H1 (cell line): ENCODE measurements around the gene ANK2. TPM values are rescaled to one million over a fixed set of nuclear protein-coding genes. Genes with fewer than 3 reads are reported as not detected.

Source experiments
- CTCF ChIA-PET: fragments of 300-600 bp; sonication (Branson Sonifier 250); formaldehyde crosslinking; loops from one replicate; lab custom pipeline; 2021; ENCODE audit not compliant: partially characterized antibody; lab: Charles Lee
- POLR2A ChIA-PET: fragments of 300-600 bp; sonication (Branson Sonifier 250); formaldehyde crosslinking; loops from one replicate; lab custom pipeline; 2021; ENCODE audit warnings: inconsistent platforms; ENCODE audit not compliant: partially characterized antibody; lab: Charles Lee
- DNase-seq, 2 experiments: peaks; one replicate each; pipeline versions ENCODE4 v3.0.0 to v3.0.0-alpha.2; 2010 to 2022; ENCODE audit warnings: low spot score in 2 of 2, low read depth in 1 of 2, mixed read lengths in 1 of 2
- FAIRE-seq: peaks from 2 replicates; lab custom pipeline; 2011; peaks lifted over from hg19 to GRCh38; lab: Jason Lieb, UNC
- H2AFZ ChIP-seq: 2 replicates; pipeline ENCODE4 v1.8.1; 2012; ENCODE audit warnings: low read length, inconsistent platforms
- H2AK5ac ChIP-seq: 2 replicates; pipeline ENCODE4 v1.6.1; 2013; ENCODE audit warnings: low read depth, low read length
- H2BK120ac ChIP-seq: replicated peaks from 2 replicates; pipeline ENCODE3; 2013; ENCODE audit warnings: low read depth, low read length, inconsistent platforms
- H2BK12ac ChIP-seq: 2 replicates; pipeline ENCODE4 v1.6.1; 2013; ENCODE audit warnings: low read depth, low read length
- H2BK15ac ChIP-seq: 2 replicates; pipeline ENCODE4 v1.6.1; 2013; ENCODE audit warnings: low read length
- H2BK20ac ChIP-seq: 2 replicates; pipeline ENCODE4 v1.6.1; 2013; ENCODE audit warnings: low read length
- H2BK5ac ChIP-seq: 2 replicates; pipeline ENCODE4 v1.6.1; 2013; ENCODE audit warnings: low read depth, low read length
- H3K14ac ChIP-seq: 2 replicates; pipeline ENCODE4 v1.6.1; 2013; ENCODE audit warnings: inconsistent platforms; ENCODE audit not compliant: insufficient read length
- H3K18ac ChIP-seq: 2 replicates; pipeline ENCODE4 v1.6.1; 2013; ENCODE audit warnings: low read length; ENCODE audit errors: extremely low read depth
- H3K23ac ChIP-seq: 2 replicates; pipeline ENCODE4 v1.6.1; 2013; ENCODE audit warnings: inconsistent platforms; ENCODE audit not compliant: insufficient read length
- H3K23me2 ChIP-seq: 2 replicates; pipeline ENCODE4 v1.6.1; 2013; ENCODE audit warnings: low read depth, low read length
- H3K27ac ChIP-seq: 2 replicates; pipeline ENCODE4 v1.6.1; 2011; ENCODE audit warnings: low read depth, low read length, inconsistent platforms
- H3K27me3 ChIP-seq, 4 experiments: replicated peaks in 1 of 4; 1 replicate in 1 of 4; 2 replicates in 3 of 4; pipeline versions ENCODE4 v1.6.1 to v1.8.1; 2011 to 2013; ENCODE audit warnings: low read length in 3 of 4, mild to moderate bottlenecking in 3 of 4, inconsistent platforms in 2 of 4, mixed read lengths in 2 of 4, moderate library complexity in 1 of 4; ENCODE audit not compliant: control insufficient read depth in 3 of 4, insufficient read depth in 3 of 4; ENCODE audit errors: extremely low read depth in 1 of 4
- H3K36me3 ChIP-seq, 4 experiments: 2 replicates each; pipeline versions ENCODE4 v1.6.1 to v1.8.1; 2011 to 2013; ENCODE audit warnings: mild to moderate bottlenecking in 4 of 4, low read length in 3 of 4, moderate library complexity in 2 of 4, control low read depth in 1 of 4, inconsistent platforms in 1 of 4; ENCODE audit not compliant: insufficient read depth in 4 of 4, control insufficient read depth in 2 of 4
- H3K4ac ChIP-seq: replicated peaks from 2 replicates; pipeline ENCODE3; 2013; ENCODE audit warnings: low read length, low read depth, mixed read lengths, inconsistent platforms; ENCODE audit not compliant: insufficient read length
- H3K4me1 ChIP-seq, 4 experiments: replicated peaks in 1 of 4; 1 replicate in 1 of 4; 2 replicates in 3 of 4; pipeline versions ENCODE4 v1.6.1 to v1.8.1; 2011 to 2013; ENCODE audit warnings: low read length in 3 of 4, inconsistent platforms in 2 of 4, mixed read lengths in 1 of 4; ENCODE audit not compliant: insufficient read depth in 4 of 4, control insufficient read depth in 3 of 4
- H3K4me2 ChIP-seq, 2 experiments: 2 replicates each; pipeline versions ENCODE4 v1.6.1 to v1.8.1; 2011 to 2013; ENCODE audit warnings: low read depth in 2 of 2, low read length in 2 of 2, control low read depth in 1 of 2, inconsistent platforms in 1 of 2, mild to moderate bottlenecking in 1 of 2; ENCODE audit not compliant: insufficient read depth in 1 of 2
- H3K4me3 ChIP-seq, 4 experiments: fragments of 200-600, 300-600 bp in 1 of 4; sonication (generic), shearing (Covaris generic), sonication (Bioruptor Twin) in 1 of 4; 2 replicates each; pipeline versions ENCODE4 v1.5.1 to v1.8.1; 2011 to 2016; ENCODE audit warnings: low read length in 4 of 4, low read depth in 3 of 4, control low read depth in 2 of 4, inconsistent platforms in 2 of 4, mild to moderate bottlenecking in 2 of 4, mixed read lengths in 1 of 4, moderate library complexity in 1 of 4; ENCODE audit not compliant: insufficient read depth in 2 of 4; ENCODE audit errors: extremely low read depth in 1 of 4
- H3K56ac ChIP-seq: replicated peaks from 2 replicates; pipeline ENCODE3; 2013; ENCODE audit warnings: low read depth, mild to moderate bottlenecking, mixed read lengths, low read length, inconsistent platforms; ENCODE audit not compliant: insufficient read length
- H3K79me1 ChIP-seq: 2 replicates; pipeline ENCODE4 v1.6.1; 2013; ENCODE audit warnings: low read depth, low read length, control low read depth
- H3K79me2 ChIP-seq, 2 experiments: 2 replicates each; pipeline versions ENCODE4 v1.6.1 to v1.8.1; 2012 to 2013; ENCODE audit warnings: low read length in 2 of 2, mild to moderate bottlenecking in 2 of 2, inconsistent platforms in 1 of 2; ENCODE audit not compliant: insufficient read depth in 2 of 2, control insufficient read depth in 1 of 2
- H3K9ac ChIP-seq, 4 experiments: replicated peaks in 1 of 4; 1 replicate in 1 of 4; 2 replicates in 3 of 4; pipeline versions ENCODE4 v1.6.1 to v1.8.1; 2011 to 2013; ENCODE audit warnings: low read depth in 3 of 4, low read length in 3 of 4, control low read depth in 2 of 4, mild to moderate bottlenecking in 2 of 4, moderate library complexity in 2 of 4, inconsistent platforms in 1 of 4; ENCODE audit errors: extremely low read depth in 1 of 4
- H3K9me3 ChIP-seq, 2 experiments: 2 replicates each; pipeline versions ENCODE4 v1.6.1 to v1.8.1; 2012 to 2013; ENCODE audit warnings: mild to moderate bottlenecking in 2 of 2, moderate library complexity in 2 of 2, control low read depth in 1 of 2, inconsistent platforms in 1 of 2, low read depth in 1 of 2, low read length in 1 of 2, mixed read lengths in 1 of 2; ENCODE audit not compliant: insufficient read depth in 2 of 2
- H4K20me1 ChIP-seq, 2 experiments: replicated peaks in 1 of 2; 2 replicates each; pipeline versions ENCODE3 to v1.8.1; 2011 to 2013; ENCODE audit warnings: inconsistent platforms in 2 of 2, low read length in 2 of 2, mild to moderate bottlenecking in 1 of 2; ENCODE audit not compliant: insufficient read depth in 2 of 2, control insufficient read depth in 1 of 2
- H4K5ac ChIP-seq: 2 replicates; pipeline ENCODE4 v1.6.1; 2013; ENCODE audit warnings: low read length, low read depth, mixed read lengths, inconsistent platforms; ENCODE audit not compliant: insufficient read length
- H4K8ac ChIP-seq: 2 replicates; pipeline ENCODE4 v1.8.0; 2013; ENCODE audit warnings: mild to moderate bottlenecking, moderate library complexity, low read length, inconsistent platforms; ENCODE audit not compliant: insufficient read depth; ENCODE audit errors: extremely low read depth
- H4K91ac ChIP-seq: replicated peaks from 2 replicates; pipeline ENCODE3; 2013; ENCODE audit warnings: low read length, mixed read lengths, inconsistent platforms; ENCODE audit not compliant: insufficient read length
- ATF3 ChIP-seq: IDR thresholded peaks from 2 replicates; pipeline ENCODE4 v1.6.1; 2011; ENCODE audit warnings: low read depth, mild to moderate bottlenecking, low read length; ENCODE audit not compliant: insufficient read depth
- CHD2 ChIP-seq: IDR thresholded peaks from 2 replicates; pipeline ENCODE4 v1.6.1; 2012; ENCODE audit warnings: low read length, improper control_type of control experiment
- JUND ChIP-seq: IDR thresholded peaks from 2 replicates; pipeline ENCODE4 v1.6.1; 2011; ENCODE audit warnings: mild to moderate bottlenecking, improper control_type of control experiment, low read length
- KDM4A ChIP-seq: IDR thresholded peaks from one replicate; pipeline ENCODE4 v1.7.1; 2012; ENCODE audit warnings: low read depth, mild to moderate bottlenecking, moderate library complexity, low read length, inconsistent platforms; ENCODE audit not compliant: severe bottlenecking
- MAFK ChIP-seq: IDR thresholded peaks from 2 replicates; pipeline ENCODE4 v1.6.1; 2012; ENCODE audit warnings: low read depth, mild to moderate bottlenecking, improper control_type of control experiment, low read length
- NRF1 ChIP-seq: IDR thresholded peaks from 2 replicates; pipeline ENCODE4 v1.6.1; 2011; ENCODE audit warnings: mild to moderate bottlenecking, low read depth, low read length, improper control_type of control experiment
- SIRT6 ChIP-seq: IDR thresholded peaks from one replicate; pipeline ENCODE4 v1.7.1; 2012; ENCODE audit warnings: low read length, inconsistent platforms
- TAF7 ChIP-seq: optimal IDR thresholded peaks from 2 replicates; pipeline ENCODE3; 2011; ENCODE audit warnings: low read depth, mild to moderate bottlenecking, inconsistent platforms, low read length, moderate library complexity, borderline replicate concordance
- polyA plus RNA-seq, 7 experiments: library from polyadenylated mRNA; depleted of rRNA in 3 of 7; stranded (reverse) in 5 of 7; unstranded in 2 of 7; fragments of >200 nt in 5 of 7; fragments of 200-250 nt in 2 of 7; gene quantifications; 1 replicate in 5 of 7; 2 replicates in 1 of 7; 4 replicates in 1 of 7; pipeline versions ENCODE4 v1.2.1 to v1.2.3, GENCODE V29; 2011 to 2013; ENCODE audit warnings: missing spikeins in 2 of 7, mixed read lengths in 2 of 7
- total RNA-seq: library from RNA; stranded (reverse); fragmentation: NEBNext Ultra II Directional; extraction: Animal tissue kit (Norgen Biotek cat#: 25700); gene quantifications from 2 replicates; pipeline ENCODE4 v1.2.1, GENCODE V29; 2021

The ANK2 gene
- total and polyA plus RNA-seq, 2 of the 8 experiments (the other 6 are each of a cell fraction or from before 2014, with no cell fraction given): 14.2 to 35.1 TPM

GRCh38 chr4:113289766-113290165 is 240.3 kb downstream of the ANK2 start:
- ChIA-PET CTCF (interaction anchor here (0.8 to 9.1 kb wide), 2 partner anchors 11 to 81 kb away, joined by 3 to 78 read pairs; no protein-coding TSS in a partner anchor), POLR2A (no interaction called here)
- H3K23ac ChIP-seq: no peak overlapping the region
- H3K14ac ChIP-seq: no peak overlapping the region
- no peak overlapping the region for H4K91ac ChIP-seq
- H3K27me3 ChIP-seq: no peaks in the 10 kb centered on the region
- no peak overlapping the region for H2AK5ac ChIP-seq
- H3K4me3 ChIP-seq: no peak overlapping the region
- no peak overlapping the region for H3K4me2 ChIP-seq
- no peak overlapping the region for H2BK15ac ChIP-seq
- no peaks in the 10 kb centered on the region for H3K79me1 ChIP-seq
- no peak overlapping the region for H2BK20ac ChIP-seq
- peaks cover 11 to 30% (median 20%) of the 10 kb centered on the region in 4 experiments for H3K4me1 ChIP-seq
- no peak overlapping the region for H2BK5ac ChIP-seq
- no peak overlapping the region for H3K56ac ChIP-seq
- H2BK120ac ChIP-seq: no peak overlapping the region
- no peaks in the 10 kb centered on the region for H4K20me1 ChIP-seq
- H3K79me2 ChIP-seq: no peaks in the 10 kb centered on the region
- no peak for FAIRE-seq
- peaks cover 4% of the 10 kb centered on the region; the same call in 1 of the 2 replicates for H3K23me2 ChIP-seq
- H3K9ac ChIP-seq: no peak overlapping the region
- H3K36me3 ChIP-seq: peaks cover 0 to 43% (median 8%) of the 10 kb centered on the region in 4 experiments; a peak in 5 of 8 replicates
- no peak overlapping the region for H4K5ac ChIP-seq
- no peak overlapping the region for H2AFZ ChIP-seq
- TF ChIP-seq TAF7 (no peak), MAFK (no peak), ATF3 (no peak), NRF1 (no peak), KDM4A (no peak), SIRT6 (no peak), CHD2 (no peak), JUND (no peak)
- TF ChIP-seq, all 59 proteins: peak for 0
- Histone ChIP-seq H2BK12ac (no peak overlapping the region), H3K9me3 (no peaks in the 10 kb centered on the region), H3K27ac (no peak overlapping the region), H3K4ac (no peak overlapping the region), H4K8ac (no peak overlapping the region), H3K18ac (no peak overlapping the region; the same call in 1 of the 2 replicates)
- no peak for DNase-seq
